Measurements from ENCODE around the gene PATZ1. TPM values are rescaled to one million over a fixed set of nuclear protein-coding genes. Genes with fewer than 3 reads are reported as not detected.
A peak's percentile ranks its signal among the peaks of the same experiment; 100 is the strongest.

The PATZ1 gene
- total and polyA plus RNA-seq, 2 donors (not counting 3 experiments of a cell fraction or from before 2014, with no cell fraction given) = 19.7 to 23.7 TPM

DNA sequence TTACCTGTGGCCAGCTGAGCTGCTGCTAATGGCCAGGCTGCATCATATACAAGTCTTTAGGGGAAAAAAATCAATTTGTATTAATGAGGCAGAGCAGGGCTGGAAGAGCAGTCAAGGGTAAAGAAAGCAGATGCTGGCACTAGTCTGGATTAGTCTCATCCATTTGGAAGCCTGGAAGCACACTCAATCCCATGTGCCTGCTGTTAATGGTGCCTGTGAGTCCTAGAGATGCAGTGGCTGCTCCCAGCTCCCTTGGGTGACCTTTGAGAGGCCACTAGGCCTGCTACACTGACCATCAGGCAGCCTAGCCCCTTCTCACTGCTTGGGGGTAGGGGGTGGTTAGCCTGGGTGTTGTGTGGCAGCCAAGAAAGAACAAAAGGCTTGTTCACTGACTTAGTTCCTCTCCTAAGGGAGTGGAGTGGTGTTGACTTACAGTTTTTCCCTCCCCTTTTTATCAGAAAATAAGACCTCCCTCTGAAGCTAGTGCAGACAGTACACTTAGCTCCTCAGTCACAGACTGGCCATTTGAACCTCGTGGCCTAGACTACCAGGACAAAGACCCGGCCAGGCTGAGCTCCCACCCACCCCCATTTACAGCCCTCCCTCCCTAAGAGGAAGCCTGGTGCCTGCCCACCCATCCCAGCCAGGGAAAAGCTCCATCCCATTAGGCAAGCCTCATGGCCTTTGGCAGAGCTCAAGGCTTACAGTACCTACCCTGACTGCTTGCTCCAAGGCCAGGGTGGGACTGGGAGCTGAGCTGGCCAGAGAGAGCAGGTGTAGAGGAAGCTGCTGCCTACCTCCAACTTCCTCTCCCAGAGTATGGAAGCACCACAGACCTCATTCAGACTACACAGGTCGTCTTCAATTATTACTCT is 61.6 kb downstream of the PATZ1 start:
- intact Hi-C loops (cut with micrococcal nuclease) = no loop called here
- TF ChIP-seq EZH2 (IDR thresholded peaks at IDR 0.05; ENCODE audit: borderline replicate concordance, low read depth, low read length, severe bottlenecking) = no peak
- no peak for TF ChIP-seq JUN (IDR thresholded peaks at IDR 0.05; ENCODE audit: borderline replicate concordance, insufficient read depth, insufficient read length, low read depth)
- no peak for TF ChIP-seq FOS (IDR thresholded peaks at IDR 0.05; ENCODE audit: borderline replicate concordance, insufficient read depth, low read length)
- no peak for TF ChIP-seq POLR2A (IDR thresholded peaks at IDR 0.05; ENCODE audit: low read depth, low read length)
- no peak for TF ChIP-seq GATA2 (IDR thresholded peaks at IDR 0.05; ENCODE audit: insufficient read depth, insufficient read length, low read depth, low read length)
- TF ChIP-seq, protein P1, sequence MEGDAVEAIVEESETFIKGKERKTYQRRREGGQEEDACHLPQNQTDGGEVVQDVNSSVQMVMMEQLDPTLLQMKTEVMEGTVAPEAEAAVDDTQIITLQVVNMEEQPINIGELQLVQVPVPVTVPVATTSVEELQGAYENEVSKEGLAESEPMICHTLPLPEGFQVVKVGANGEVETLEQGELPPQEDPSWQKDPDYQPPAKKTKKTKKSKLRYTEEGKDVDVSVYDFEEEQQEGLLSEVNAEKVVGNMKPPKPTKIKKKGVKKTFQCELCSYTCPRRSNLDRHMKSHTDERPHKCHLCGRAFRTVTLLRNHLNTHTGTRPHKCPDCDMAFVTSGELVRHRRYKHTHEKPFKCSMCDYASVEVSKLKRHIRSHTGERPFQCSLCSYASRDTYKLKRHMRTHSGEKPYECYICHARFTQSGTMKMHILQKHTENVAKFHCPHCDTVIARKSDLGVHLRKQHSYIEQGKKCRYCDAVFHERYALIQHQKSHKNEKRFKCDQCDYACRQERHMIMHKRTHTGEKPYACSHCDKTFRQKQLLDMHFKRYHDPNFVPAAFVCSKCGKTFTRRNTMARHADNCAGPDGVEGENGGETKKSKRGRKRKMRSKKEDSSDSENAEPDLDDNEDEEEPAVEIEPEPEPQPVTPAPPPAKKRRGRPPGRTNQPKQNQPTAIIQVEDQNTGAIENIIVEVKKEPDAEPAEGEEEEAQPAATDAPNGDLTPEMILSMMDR (IDR thresholded peaks at IDR 0.05; ENCODE audit: extremely low read depth in 1 of 2, insufficient read depth in 1 of 2, low read depth in 1 of 2, low read length in 2 of 2) = no peak
- TF ChIP-seq POLR2AphosphoS5 (IDR thresholded peaks at IDR 0.05; ENCODE audit: insufficient read depth, low read depth, low read length) = no peak
- TF ChIP-seq, protein P2, sequence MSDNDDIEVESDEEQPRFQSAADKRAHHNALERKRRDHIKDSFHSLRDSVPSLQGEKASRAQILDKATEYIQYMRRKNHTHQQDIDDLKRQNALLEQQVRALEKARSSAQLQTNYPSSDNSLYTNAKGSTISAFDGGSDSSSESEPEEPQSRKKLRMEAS (IDR thresholded peaks at IDR 0.05; ENCODE audit: insufficient read depth, insufficient read length) = no peak
- no peak for TF ChIP-seq MYC (IDR thresholded peaks at IDR 0.05; ENCODE audit: low read depth, low read length)
- Histone ChIP-seq H3K36me3 (ENCODE audit: control insufficient read depth in 2 of 2, extremely low read depth in 1 of 2, insufficient read depth in 2 of 2, low read length in 2 of 2) (peaks cover 0 to 30% of the 10 kb centered on the region in 2 experiments), H4K20me1 (replicated peaks; ENCODE audit: control insufficient read depth, extremely low read depth, insufficient read depth, low read length) (no peaks in the 10 kb centered on the region), H3K4me1 (ENCODE audit: control insufficient read depth, extremely low read depth, insufficient read depth, low read length) (peaks cover 21% of the 10 kb centered on the region), H3K27ac (ENCODE audit: insufficient read depth, low read depth, low read length) (no peak overlapping the region), H3K27me3 (ENCODE audit: control insufficient read depth in 2 of 2, insufficient read depth in 2 of 2, low read length in 2 of 2) (no peaks in the 10 kb centered on the region), H3K9me1 (replicated peaks; ENCODE audit: control insufficient read depth, extremely low read depth, insufficient read depth, low read length) (no peaks in the 10 kb centered on the region), H3K79me2 (ENCODE audit: control insufficient read depth, insufficient read depth, low read length) (no peaks in the 10 kb centered on the region), H2AFZ (ENCODE audit: low read depth, low read length) (no peak overlapping the region), H3K9ac (replicated peaks; ENCODE audit: extremely low read depth, insufficient read depth, low read length) (no peak overlapping the region), H3K4me2 (ENCODE audit: insufficient read depth, low read length) (no peak overlapping the region), H3K9me3 (replicated peaks; ENCODE audit: control insufficient read depth, insufficient read depth, low read length) (no peaks in the 10 kb centered on the region), H3K4me3 (replicated peaks in 1 of 3; ENCODE audit: insufficient read depth in 1 of 3, low read depth in 1 of 3, low read length in 3 of 3) (no peak overlapping the region)
- DNase-seq (ENCODE audit: low read depth, low spot score) (peak; percentile 41), FAIRE-seq (peak; percentile 40)
- CTCF ChIA-PET = interaction anchor here (0.8 to 3.9 kb wide), 7 partner anchors 8 to 73 kb away, joined by 3 to 24 read pairs (median 3); no protein-coding TSS in a partner anchor
- dilution Hi-C loops (cut with MboI; ENCODE audit: extremely low pct_ligation_motif_present, low sequenced_read_pairs) = no loop called here
- POLR2A ChIA-PET = no interaction called here
- BruUV-seq (replicated peaks) = no TSS peak
